ENCODE data around the gene TSPAN14. TPM values are rescaled to one million over a fixed set of nuclear protein-coding genes. Genes with fewer than 3 reads are reported as not detected.

The TSPAN14 gene
- total RNA-seq, 1 experiment from 2014 or later, result 46.8 TPM

DNA sequence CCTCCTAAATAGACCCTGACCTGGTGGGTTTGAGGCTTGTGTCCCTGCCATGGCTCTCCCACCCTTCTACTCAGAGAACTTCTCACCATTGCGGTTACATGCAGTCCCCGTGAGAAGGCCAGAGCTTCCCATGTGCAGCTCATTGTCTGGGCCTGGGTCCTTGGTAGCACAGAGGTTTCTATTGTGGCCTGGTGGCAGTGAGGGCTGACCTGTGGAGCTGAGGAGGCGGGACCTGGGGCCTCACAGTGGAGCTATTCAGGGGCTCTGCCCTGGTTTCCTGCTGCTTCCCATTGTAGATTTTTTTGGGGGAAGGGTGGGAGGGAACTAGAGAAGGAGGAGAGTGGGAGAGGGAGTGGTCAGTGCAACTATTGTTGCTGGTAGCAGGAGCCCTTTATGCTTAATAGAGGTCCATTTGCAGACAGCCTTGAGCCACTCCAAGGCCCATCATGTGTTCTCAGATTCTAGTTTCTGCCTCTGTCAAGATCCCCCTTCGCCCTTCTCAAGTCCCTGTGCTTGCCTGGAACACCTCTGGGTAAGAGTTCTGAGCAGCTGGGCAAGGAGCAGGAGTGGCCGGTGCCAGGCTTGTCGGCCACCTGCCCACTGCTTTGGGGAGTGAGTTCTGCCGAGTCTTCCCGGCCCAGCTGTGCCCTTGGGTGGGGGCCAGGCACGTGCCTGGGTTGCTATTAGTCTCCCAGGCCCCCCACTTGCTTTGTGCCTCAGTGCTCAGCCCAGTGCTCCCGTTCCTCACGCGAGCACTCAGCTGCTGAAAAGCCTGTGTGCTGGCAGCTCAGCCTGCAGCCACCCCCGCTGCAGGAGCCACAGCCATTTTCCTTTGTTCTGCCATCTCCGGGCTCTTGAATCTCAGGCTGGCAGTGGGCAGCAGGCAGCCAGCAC lies 10.7 kb downstream of the TSPAN14 start:
- no peaks in the 10 kb centered on the region for H3K79me1 ChIP-seq (ENCODE audit: insufficient read depth, low read depth, low read length, poor library complexity, severe bottlenecking)
- H3K56ac ChIP-seq (ENCODE audit: insufficient read length, low read depth, low read length), result no peak overlapping the region
- H3K27ac Mint-ChIP-seq, result peak overlapping the region; percentile 96 to 99 (median 97)
- H2BK15ac ChIP-seq (ENCODE audit: low read depth, low read length), result no peak overlapping the region
- H3K27me3 ChIP-seq (ENCODE audit: insufficient read depth, low read length), result no peaks in the 10 kb centered on the region; the same call in 1 of the 2 replicates
- H3K27me3 Mint-ChIP-seq (ENCODE audit: low read depth), result peaks cover 37% of the 10 kb centered on the region
- no peak overlapping the region for H2BK120ac ChIP-seq (ENCODE audit: low read depth, low read length, poor library complexity, severe bottlenecking)
- no peak overlapping the region for H2BK5ac ChIP-seq (ENCODE audit: insufficient read length, low read length)
- no peak overlapping the region for H3K9ac ChIP-seq (ENCODE audit: extremely low read depth, insufficient read length, low read length)
- H3K4ac ChIP-seq (ENCODE audit: low read depth, low read length), result 0 out of 2 replicates have a peak overlapping the region, but pooled peaks have one; percentile 31
- H3K79me2 ChIP-seq (ENCODE audit: insufficient read depth, low read length), result peaks cover 16% of the 10 kb centered on the region; the same call in 1 of the 2 replicates
- H4K91ac ChIP-seq (ENCODE audit: insufficient read length, low read depth, low read length), result no peak overlapping the region
- H2BK12ac ChIP-seq (ENCODE audit: insufficient read length, low read depth, low read length), result no peak overlapping the region
- H3K4me2 ChIP-seq (ENCODE audit: insufficient read depth, insufficient read length, low read length), result peak overlapping the region; percentile 26
- no peak overlapping the region for H4K5ac ChIP-seq (ENCODE audit: insufficient read length, low read depth, low read length)
- no peak overlapping the region for H3K27ac ChIP-seq (ENCODE audit: insufficient read length, low read depth, low read length)
- DNase-seq, result peak; percentile 91
- H3K14ac ChIP-seq (ENCODE audit: insufficient read depth, low read length), result peak overlapping the region; percentile 62
- H3K18ac ChIP-seq (ENCODE audit: insufficient read length, low read depth, low read length), result peak overlapping the region; percentile 52
- peaks cover 7% of the 10 kb centered on the region for H3K23me2 ChIP-seq (ENCODE audit: insufficient read length, low read depth, low read length, poor library complexity, severe bottlenecking)
- peaks cover 0 to 10% (median 8%) of the 10 kb centered on the region in 3 experiments; a peak in 6 of 7 replicates for H3K36me3 Mint-ChIP-seq (ENCODE audit: insufficient read depth in 1 of 3, low read depth in 3 of 3)
- WGBS (ENCODE audit: extremely low coverage, insufficient read length, low lambda C conversion rate), result no CpG with 5 or more reads among the region's 14 CpGs
- H2AFZ ChIP-seq (ENCODE audit: low read length), result no peak overlapping the region
- no peaks in the 10 kb centered on the region for H3K9me3 Mint-ChIP-seq
- H4K20me1 ChIP-seq (ENCODE audit: control insufficient read depth, insufficient read depth, insufficient read length), result peaks cover 4% of the 10 kb centered on the region
- no peak overlapping the region for H3K23ac ChIP-seq (ENCODE audit: insufficient read length, low read depth, low read length)
- peaks cover 83 to 93% of the 10 kb centered on the region in 2 experiments for H3K4me1 Mint-ChIP-seq
- H2AK5ac ChIP-seq (ENCODE audit: insufficient read length, low read length), result no peak overlapping the region
- H3K4me3 Mint-ChIP-seq, result peak overlapping the region; percentile 52 to 75
- H3K9me3 ChIP-seq (ENCODE audit: control insufficient read depth, low read depth, low read length), result no peaks in the 10 kb centered on the region
- peaks cover 33% of the 10 kb centered on the region for H3K4me1 ChIP-seq (ENCODE audit: insufficient read depth, low read length)
- no peak overlapping the region for H4K8ac ChIP-seq (replicated peaks; ENCODE audit: insufficient read length, low read depth, low read length)
- TF ChIP-seq, protein P1, sequence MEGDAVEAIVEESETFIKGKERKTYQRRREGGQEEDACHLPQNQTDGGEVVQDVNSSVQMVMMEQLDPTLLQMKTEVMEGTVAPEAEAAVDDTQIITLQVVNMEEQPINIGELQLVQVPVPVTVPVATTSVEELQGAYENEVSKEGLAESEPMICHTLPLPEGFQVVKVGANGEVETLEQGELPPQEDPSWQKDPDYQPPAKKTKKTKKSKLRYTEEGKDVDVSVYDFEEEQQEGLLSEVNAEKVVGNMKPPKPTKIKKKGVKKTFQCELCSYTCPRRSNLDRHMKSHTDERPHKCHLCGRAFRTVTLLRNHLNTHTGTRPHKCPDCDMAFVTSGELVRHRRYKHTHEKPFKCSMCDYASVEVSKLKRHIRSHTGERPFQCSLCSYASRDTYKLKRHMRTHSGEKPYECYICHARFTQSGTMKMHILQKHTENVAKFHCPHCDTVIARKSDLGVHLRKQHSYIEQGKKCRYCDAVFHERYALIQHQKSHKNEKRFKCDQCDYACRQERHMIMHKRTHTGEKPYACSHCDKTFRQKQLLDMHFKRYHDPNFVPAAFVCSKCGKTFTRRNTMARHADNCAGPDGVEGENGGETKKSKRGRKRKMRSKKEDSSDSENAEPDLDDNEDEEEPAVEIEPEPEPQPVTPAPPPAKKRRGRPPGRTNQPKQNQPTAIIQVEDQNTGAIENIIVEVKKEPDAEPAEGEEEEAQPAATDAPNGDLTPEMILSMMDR (conservative IDR thresholded peaks at IDR 0.05), result no peak
- H3T11ph ChIP-seq (ENCODE audit: low read length), result no peak overlapping the region
- H2BK20ac ChIP-seq (ENCODE audit: low read depth, low read length, poor library complexity, severe bottlenecking), result no peak overlapping the region
